HG03064 (cell line): Measurements from ENCODE around the gene TPK1.
"Not testable (repeated sequence)": the region's sequence is repeated elsewhere in the genome, so short reads cannot be mapped to it uniquely, and the experiment has no call there.

ENCODE experiments used
- ATAC-seq: cut with Tn5 transposase; IDR thresholded peaks from one replicate; pipeline ENCODE4 v1.9.1; 2021; ENCODE audit warnings: low read depth; ENCODE audit not compliant: unreplicated experiment

TPK1 gene

DNA sequence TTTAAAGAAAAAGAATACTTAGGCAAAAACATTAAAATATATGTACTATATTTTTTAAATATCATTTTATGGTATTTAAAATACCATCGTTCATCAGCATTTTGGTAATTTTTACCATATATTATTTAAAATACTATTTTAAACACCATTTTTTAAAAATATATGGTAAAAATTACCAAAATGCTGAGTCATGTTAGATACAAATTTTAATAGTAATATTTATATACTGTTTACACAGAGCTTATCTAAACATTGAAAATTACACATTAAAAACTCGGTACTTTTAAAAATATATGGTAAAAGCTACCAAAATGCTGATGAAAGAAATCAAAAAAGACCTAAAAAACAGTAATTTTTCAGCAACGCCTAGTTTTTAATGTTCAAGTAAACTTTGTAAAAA lies 105.6 kb downstream of the TPK1 start:
- ATAC-seq, result no peak

DNA sequence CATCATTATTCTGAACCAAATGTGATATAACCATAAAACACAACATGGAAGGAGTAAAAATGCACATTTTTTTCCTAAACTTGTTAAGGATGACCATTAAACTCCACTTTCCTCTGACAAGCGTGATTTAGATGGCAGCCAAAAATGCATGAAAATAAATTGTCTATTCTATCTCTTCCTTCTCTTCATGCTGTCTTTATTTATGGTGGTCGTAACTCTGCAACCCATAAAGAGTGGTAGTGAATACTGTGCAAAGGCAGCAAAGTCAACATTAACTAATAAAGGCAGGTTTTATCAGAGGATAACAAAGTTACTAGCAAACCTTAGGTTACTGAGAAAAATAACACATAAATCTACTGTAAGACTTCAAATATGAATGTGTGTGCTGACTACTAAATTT lies 106.6 kb downstream of the TPK1 start:
- no peak for ATAC-seq

DNA sequence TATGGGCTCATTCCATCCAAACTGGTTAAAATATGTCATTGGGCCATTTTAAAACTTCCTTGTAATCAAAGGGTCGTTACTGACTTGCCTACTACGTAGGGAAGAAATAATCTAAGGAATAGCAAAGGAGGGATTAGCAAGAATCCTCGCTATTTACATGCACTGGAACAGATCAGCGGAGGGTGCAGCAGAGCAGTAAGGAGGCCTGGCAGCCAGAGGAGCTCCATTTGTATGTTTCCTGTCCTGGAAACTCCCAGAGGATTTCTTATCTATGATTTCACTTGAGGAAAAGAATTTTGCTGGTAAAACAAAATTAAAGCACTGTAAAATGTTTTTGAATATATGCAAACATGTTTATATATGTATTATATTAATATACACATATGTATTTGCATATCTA lies 107.3 kb downstream of the TPK1 start:
- ATAC-seq, result no peak

DNA sequence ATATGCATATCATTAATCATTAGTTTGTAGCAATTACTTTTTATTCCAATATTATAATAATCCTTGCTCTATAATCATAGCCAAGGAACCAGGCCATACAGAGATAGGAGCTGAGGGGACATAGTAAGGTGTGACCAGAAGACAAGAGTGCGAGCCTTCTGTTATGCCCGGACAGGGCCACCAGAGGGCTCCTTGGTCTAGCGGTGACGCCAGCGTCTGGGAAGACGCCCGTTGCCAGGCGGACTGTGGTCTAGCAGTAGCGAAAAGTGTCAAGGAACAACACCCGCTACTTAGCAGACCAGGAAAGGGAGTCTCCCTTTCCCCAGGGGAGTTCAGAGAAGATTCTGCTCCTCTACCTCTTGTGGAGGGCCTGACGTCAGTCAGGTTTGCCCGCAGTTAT lies 109.0 kb downstream of the TPK1 start:
- ATAC-seq, result not testable (repeated sequence)

DNA sequence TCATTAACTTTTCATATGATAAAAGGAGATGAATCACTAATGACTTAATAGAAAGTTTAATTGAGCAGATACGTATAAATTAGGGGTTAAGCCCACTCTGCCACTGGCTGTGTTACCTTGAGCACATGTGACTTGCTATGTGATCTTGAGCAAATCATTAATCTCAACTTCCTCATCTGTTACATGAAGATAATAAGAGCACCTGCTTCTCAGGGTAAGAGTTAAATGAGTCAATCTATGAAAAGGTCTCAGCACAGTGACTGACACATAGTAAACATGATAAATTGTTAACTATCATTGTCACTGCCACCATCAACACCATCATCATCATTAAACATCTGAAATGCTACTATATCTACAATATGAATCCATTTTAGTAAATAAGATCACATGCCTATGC lies 110.8 kb downstream of the TPK1 start:
- peak; percentile 99 for ATAC-seq

DNA sequence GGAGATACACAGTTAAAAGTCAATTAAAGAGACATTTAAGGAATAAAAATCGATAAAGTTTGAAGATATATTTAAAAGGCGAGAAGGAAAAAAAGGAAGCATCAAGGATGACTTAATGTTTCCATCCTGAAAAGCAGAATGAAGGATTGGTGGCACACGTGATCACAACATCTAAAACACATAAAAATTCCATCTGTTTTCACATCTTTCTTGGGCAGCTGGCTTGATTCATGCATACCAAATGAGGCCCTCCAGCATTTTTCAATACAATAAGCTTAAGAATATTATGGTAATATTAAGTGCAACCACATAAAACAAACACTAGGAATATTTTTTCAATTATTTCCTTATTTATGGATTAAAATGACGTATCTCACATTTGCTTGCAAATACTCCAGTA lies 112.6 kb downstream of the TPK1 start:
- ATAC-seq, result no peak

DNA sequence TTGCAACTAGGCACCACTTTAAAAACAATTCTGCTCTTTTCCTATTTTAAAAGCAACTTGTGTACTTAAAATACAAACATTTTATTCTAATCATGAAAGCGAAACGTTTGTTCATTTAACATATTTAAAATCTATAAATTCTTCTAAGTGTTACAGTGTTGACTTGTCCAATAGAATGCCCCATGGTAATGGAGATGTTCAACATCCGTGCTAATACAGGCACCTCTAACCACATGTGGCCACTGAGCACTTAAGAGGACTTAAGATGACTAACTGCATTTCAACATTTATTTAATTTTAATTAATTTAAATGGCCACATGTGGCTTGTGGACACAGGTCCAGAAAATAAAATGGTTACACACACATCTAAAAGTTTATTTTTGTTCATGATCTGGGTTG lies 115.1 kb downstream of the TPK1 start:
- no peak for ATAC-seq

DNA sequence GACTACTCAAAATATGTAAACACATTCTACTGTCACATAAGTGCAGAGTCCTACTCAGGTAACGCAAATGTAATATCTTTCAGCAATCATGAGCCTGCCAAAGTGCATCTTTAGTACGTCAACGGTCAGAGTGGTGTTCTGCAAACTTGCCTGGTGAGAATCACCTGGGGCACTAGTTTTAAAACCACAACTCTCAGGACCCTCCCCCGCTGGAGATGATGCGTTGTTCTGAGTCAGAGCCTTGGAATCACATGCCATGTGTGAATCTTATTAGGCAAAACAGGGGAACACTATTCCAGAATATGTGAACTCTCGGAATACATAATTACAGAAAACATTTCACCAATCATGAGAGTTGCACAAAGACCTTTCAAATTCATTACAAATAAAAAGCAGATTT lies 115.7 kb downstream of the TPK1 start:
- no peak for ATAC-seq

DNA sequence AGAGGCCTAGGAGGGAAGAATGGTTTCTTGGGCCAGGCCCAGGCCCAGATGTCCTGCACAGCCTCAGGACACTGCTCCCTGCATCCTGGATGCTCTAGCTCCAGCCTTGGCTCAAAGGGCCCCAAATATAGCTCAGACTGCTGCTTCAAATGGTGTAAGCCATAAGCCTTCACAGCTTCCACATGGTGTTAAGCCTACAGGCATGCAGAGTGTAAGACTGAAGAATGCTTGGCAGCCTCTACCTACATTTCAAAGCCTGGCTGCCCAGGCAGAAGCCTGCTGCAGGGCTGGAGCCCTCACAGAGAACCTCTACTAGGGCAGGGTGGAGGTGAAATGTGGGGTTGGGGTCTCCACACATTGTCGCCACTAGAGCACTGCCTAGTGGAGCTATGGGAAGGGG lies 118.1 kb downstream of the TPK1 start:
- no peak for ATAC-seq

DNA sequence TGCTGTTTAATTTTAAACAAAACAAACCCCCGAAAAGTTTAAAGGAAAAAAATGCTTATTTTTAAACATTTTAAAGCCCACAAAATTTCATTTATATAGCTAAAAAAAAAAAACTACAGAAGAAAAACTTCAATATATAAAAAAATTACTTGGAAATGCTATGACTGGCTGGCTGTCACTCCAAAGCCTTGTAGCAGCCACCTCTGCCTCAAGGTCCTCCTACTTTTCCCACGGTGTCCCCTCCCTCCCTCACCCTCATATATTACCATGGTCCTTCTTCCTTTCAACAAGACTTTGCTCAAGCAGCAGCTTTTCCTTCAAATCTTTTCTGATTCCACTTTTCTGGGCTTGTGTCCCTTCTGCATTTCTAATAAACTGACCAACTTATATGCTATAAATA lies 122.0 kb downstream of the TPK1 start:
- peak; percentile 63 for ATAC-seq

DNA sequence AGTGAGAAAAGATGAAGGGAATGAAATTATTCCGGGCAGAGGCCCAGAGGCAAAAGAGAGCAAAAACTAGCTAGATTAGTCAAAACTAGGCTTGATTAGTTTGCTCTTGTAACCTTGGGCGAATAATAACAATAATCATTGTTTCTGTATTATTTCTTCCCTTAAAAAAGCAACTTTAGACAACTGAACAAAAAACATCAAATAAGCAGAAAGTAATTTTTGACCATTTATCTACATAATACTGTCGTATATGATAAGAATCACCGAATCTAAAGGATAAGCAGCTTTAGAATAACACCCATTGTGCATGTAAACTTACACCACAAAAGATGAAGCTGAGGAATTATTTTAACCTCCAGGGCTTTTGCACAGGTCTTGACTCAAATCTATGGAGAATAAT lies 125.1 kb downstream of the TPK1 start:
- no peak for ATAC-seq

DNA sequence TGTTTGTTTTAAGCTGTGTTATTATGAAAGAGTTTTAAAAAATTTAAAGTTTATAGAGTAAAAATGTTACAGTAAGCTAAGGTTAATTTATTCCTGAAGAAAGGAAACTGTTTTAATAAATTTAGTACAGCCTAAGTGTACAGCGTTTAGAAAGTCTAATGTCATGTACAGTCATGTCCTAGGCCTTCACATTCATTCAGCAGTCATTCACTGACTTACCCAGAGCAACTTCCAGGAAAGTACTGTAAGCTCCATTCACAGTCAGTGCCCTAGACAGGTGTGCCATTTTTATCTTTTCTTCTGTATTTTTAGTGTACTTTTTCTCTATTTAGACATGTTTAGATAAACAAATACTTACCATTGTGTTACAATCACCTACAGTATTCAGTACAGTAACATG lies 126.8 kb downstream of the TPK1 start:
- ATAC-seq, result no peak

DNA sequence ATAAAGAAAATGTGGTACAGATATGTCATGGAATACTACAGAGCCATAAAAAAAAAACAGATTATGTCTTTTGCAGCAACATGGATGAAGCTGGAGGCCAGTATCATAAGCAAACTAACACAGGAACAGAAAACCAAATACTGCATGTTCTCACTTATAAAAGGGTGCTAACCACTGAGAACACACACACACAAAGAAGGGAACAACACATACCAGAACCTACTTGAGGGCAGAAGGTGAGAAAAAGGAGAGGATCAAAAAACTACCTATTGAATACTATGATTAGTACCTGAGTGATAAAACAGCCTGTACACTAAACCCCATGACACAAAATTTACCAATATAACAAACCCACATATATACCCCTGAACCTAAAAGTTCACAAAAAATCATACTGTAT lies 144.6 kb downstream of the TPK1 start:
- ATAC-seq, result no peak

DNA sequence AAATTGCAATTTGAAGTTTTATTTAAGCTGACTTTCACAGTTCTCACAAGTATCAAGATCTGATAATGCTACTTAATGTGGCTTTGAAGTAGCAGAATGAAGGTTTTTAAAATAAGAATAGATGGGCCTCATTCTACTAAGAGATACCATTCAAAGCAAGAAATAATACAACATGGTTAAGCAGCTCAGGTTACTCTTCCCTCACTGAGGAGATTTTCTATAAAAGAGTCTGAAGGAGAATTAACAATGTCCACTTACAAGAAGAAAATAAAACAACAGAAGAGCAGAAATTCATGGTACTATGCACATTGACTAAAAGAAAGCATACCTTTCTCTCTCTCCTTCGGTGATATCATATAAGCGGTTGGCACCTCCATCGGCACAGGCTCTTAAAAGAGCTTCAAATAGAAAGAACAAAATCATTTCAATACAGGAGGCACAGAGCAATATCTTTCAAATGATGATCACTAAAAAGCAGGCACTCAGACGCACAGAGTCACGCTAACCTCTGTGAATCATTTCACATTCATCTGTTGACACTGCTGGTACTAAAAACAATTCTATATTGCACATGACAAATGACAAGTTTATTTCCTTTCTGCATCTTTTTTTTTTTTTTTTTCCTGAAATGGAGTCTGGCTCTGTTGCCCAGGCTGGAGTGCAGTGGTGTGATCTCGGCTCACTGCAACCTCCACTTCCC lies 153.1 kb downstream of the TPK1 start:
- no peak for ATAC-seq

DNA sequence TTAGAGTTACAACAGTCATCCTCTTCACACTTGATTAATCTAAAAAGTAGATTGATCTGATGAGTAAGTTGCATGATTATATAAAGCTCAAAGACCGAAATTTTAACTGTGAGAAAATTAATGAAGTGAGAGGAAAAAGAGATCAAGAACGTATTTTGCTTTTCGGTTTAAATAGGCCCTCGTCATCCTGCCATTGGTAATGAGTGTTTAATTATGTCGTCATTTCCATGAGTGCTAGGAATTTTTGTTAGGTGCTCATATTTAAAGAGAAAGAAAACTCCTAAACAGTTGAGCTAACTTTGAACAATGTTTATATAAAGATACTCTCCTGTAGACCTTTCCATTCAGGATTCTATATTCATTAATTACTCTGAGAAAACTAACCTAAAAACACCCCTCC lies 159.4 kb downstream of the TPK1 start:
- ATAC-seq, result no peak

DNA sequence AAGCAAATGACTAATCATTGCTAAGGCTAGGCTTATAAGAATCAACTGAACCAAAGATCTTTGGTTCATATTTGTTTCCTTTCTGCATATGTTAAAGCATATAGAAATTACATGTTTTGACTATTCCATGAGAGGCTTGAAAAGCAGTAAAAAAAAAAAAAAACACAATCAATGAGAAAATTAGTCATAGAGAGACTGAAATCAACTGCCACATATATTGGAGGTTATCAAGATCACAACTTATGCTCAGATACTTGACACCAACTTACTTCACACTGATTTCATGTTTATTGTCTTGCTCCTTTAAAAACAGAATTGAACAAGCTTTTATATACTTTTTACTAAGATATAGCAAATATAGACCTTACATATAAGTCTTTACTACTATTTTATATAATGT lies 161.3 kb downstream of the TPK1 start:
- ATAC-seq, result no peak

DNA sequence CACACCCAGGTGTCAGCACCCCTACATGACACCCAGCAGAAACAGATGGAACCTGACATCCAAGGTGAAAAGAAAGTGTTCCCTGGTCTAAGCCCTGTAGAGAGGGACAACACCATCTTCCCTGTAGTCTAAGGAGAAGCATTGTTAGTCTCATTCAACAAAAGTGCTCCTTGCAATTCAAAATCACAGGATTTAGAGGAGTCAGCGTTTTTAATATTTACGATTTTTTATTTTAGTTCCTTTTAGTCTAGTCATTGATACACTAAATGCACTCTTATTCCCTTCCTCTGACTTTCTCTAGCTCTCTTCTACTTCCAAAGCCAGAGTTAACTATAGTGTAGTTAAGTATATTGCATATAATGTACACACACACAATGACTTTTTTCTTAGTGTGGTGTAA lies 163.0 kb downstream of the TPK1 start:
- no peak for ATAC-seq

DNA sequence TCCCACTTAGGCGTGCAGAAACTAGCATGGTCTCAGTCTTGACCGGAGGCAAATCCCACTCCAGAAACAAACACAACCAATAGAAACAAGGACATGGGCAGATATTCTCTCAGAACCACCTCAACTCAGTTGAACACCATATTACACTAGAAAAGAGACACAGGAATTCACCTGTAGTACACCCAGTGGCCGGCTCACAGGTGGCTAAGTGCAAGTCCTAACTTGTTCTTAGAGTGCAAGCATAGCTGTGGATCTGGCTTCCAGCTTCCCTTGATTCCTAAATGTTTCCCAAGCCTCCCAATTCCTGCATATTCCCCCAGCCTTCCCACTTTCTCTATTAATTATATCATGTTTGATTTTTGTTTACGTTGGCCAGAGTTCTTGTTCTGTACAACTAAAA lies 164.4 kb downstream of the TPK1 start:
- no peak for ATAC-seq

DNA sequence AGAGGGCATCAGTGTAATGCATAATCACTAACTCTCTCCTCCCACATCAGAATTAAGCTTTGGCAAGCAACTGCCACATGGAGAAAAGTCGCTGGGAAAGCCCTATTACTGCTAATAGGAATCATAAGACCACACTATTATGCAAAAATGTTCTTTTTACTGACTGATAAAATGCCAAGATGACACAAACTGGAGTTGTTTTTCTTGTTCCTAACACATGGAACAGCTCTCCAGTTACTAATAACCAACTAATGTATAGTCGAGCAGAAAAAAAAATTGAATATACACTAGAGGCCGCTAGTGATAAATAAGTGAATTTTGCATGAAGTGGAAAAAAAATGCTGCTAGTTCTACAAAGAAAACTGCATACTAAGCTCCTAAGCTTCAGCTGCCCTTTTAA lies 165.6 kb downstream of the TPK1 start:
- ATAC-seq, result no peak

DNA sequence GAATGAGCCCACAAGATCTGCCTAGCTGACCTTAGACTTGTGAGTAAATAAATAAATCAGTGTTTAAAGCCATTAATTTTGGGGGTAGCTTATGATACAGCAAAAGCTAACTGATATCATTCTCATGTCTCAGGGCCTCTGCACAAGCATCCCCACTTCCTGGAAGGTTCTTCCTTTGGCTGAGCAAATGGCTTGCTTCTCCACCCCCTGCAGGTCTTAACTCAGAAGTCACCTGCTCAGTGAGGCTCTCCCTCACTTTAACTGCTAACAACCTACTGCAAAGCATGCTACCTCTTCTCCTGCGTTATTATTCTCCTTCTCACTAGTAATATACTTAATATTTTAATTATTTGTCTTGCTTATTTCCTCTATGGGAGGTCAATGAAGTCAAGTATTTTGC lies 167.3 kb downstream of the TPK1 start:
- no peak for ATAC-seq

DNA sequence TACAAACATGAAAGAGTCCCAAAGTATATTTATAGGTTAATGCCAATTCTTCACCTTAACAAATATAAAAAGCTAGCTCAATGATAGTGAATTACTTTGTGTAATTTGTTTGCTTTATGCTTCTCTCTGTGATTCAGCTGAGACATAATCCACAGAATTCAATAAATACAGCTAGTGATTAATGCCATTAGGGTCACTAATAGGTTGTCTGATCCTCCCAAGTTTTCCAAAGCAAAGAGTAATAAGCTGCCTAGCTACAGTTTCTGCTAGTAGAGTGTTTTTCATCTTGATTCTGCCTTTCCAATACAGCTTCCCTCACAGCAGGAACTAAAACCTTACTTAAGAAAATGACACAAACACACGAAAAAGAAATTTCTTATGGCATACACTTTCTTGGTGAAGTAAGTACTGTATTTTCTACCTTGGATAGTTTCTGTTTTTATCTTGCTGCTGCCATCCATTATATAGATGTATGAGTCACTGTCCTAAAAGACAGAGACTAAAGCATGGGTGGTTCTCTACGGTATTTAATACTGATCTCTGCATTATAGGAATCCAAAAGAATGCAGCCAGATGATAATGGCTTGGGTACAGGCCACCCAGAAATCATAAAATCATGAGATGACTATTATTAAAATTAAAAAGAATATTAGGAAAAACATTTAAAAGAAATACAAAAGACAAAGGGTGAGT lies 170.0 kb downstream of the TPK1 start:
- ATAC-seq, result no peak

DNA sequence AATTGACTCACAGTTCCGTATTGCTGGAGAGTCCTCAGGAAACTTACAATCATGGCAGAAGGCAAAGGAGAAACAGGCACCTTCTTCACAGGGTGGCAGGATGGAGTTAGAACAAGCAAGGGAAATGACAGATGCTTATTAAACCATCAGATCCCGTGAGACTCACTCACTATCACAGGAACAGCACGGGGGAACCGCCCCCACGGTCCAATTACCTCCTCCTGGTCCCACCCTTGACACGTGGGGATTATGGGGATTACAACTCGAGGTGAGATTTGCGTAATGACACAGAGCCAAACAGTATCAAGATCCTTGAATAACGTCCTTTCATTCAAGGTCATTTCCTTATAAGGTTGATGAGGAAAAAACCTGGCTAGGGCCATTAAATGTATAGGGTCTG lies 176.6 kb downstream of the TPK1 start:
- no peak for ATAC-seq
